Mononuclear cell (primary cell): ENCODE measurements around the gene DEFB108B. TPM values are rescaled to one million over a fixed set of nuclear protein-coding genes. Genes with fewer than 3 reads are reported as not detected.
"Not testable (repeated sequence)": the region's sequence is repeated elsewhere in the genome, so short reads cannot be mapped to it uniquely, and the experiment has no call there.

Experiments used
- H3K27me3 ChIP-seq: 2 replicates; pipeline ENCODE4 v1.6.0; 2011; ENCODE audit warnings: low read length, control low read depth; ENCODE audit not compliant: insufficient read depth
- H3K4me1 ChIP-seq: 2 replicates; pipeline ENCODE4 v1.5.1; 2011; ENCODE audit warnings: mild to moderate bottlenecking, low read length, control low read depth; ENCODE audit not compliant: insufficient read depth
- H3K4me3 ChIP-seq: 2 replicates; pipeline ENCODE4 v1.5.1; 2011; ENCODE audit warnings: mild to moderate bottlenecking, low read length, moderate library complexity
- H3K9me3 ChIP-seq: 2 replicates; pipeline ENCODE4 v1.5.1; 2011; ENCODE audit warnings: low read depth, mild to moderate bottlenecking, control low read depth, low read length
- total RNA-seq: library from RNA; depleted of rRNA; stranded (reverse); fragments of >200 nt; gene quantifications from one replicate; pipeline ENCODE4 v1.2.3, GENCODE V29; 2012

The DEFB108B gene, protein sequence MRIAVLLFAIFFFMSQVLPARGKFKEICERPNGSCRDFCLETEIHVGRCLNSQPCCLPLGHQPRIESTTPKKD
- not detected for total RNA-seq

- H3K4me3 ChIP-seq, H3K4me1 ChIP-seq, H3K9me3 ChIP-seq, H3K27me3 ChIP-seq: not testable (repeated sequence)
Observed at GRCh38 chr11:71832811-71833210, at the start of gene DEFB108B. TSS of gene DEFB108B (plus strand) at chr11:71833200. CDS start at chr11:71833200, 0 bp downstream.

GRCh38 chr11:71786114-71786847, 46.7 kb upstream of the DEFB108B start:
- not testable (repeated sequence) for H3K4me1 ChIP-seq, H3K9me3 ChIP-seq
- peak overlapping the region; percentile 66 for H3K4me3 ChIP-seq

GRCh38 chr11:71786848-71787097, 46.2 kb upstream of the DEFB108B start:
- not testable (repeated sequence) for H3K4me1 ChIP-seq, H3K9me3 ChIP-seq, H3K27me3 ChIP-seq
- H3K4me3 ChIP-seq, result peak overlapping the region; percentile 66

More at GRCh38 chr11:71786114-71786847, 46.7 kb upstream of the DEFB108B start:
- not testable (repeated sequence) for H3K27me3 ChIP-seq

DNA sequence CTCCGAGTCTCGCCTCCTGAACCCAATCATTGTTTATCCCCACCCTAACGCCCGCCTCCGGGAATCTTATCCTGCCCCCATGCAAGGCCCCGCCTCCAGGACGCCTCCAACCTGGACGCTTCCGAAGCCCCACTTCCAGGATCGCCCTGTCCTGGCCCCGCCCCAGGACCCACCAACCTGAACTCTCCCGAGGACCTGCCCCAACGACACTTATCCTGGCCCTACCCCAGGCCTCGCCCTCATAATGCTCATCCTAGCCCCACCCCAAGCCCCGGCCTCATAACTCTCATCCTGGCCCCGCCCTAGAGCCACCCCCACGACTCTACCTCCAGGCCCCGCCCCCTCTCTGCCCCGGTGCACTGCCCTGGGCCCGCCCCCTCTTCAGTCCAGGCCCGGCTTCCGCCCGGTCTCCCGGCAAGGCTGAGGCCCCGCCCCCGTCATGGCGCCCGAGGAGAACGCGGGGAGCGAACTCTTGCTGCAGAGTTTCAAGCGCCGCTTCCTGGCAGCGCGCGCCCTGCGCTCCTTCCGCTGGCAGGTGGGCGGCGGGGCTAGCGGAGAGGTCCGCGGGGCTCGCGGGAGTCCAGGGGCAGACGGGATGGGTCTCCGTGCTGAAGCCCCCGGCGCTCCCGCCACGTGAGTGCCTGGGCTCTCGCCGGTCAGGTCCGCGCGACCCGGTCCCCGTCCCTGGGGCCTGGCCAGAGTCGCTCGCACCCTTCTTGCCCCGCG, 45.7 kb upstream of the DEFB108B start:
- no peaks in the 10 kb centered on the region for H3K27me3 ChIP-seq
- H3K4me3 ChIP-seq, result peak overlapping the region; percentile 66
- H3K9me3 ChIP-seq, result no peaks in the 10 kb centered on the region
- H3K4me1 ChIP-seq, result peaks cover 8% of the 10 kb centered on the region

DNA sequence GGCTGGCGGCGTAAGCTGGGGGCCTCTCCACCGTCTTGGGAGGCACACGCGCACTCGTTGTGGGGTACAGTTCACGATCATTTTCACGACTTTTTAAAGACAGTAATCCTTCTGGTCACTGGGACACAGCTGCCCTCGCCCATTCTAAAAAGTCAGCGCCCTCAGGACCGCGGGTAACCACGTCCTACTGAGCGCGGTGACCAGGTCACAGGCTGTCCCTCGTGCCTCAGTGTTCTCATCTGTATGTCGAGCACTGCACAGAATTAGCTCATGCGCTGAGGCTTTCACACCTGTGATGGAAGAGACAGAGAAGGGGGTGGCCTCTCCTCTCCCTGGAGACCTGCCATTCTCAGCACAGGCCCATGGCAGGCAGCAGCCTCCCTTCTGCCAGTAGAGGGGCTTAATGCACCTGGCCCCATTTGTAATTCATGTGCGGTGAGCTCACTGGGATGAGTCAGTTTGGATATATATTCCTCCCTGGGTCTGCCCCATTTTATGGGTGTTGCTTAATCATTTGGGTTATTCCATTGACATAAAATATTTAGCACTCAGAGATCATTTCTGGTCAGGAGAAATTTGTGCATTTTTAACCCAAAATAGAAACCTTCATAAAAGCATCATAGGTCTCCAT, 45.1 kb upstream of the DEFB108B start:
- not testable (repeated sequence) for H3K9me3 ChIP-seq, H3K4me1 ChIP-seq, H3K27me3 ChIP-seq
- H3K4me3 ChIP-seq, result peak overlapping the region; percentile 66

- H3K4me3 ChIP-seq, H3K27me3 ChIP-seq, H3K4me1 ChIP-seq, H3K9me3 ChIP-seq: not testable (repeated sequence)
Observed at GRCh38 chr11:71789444-71790196, 43.4 kb upstream of the DEFB108B start.

- H3K27me3 ChIP-seq, H3K9me3 ChIP-seq, H3K4me3 ChIP-seq, H3K4me1 ChIP-seq: not testable (repeated sequence)
Observed at GRCh38 chr11:71791111-71791510, 41.9 kb upstream of the DEFB108B start.

DNA sequence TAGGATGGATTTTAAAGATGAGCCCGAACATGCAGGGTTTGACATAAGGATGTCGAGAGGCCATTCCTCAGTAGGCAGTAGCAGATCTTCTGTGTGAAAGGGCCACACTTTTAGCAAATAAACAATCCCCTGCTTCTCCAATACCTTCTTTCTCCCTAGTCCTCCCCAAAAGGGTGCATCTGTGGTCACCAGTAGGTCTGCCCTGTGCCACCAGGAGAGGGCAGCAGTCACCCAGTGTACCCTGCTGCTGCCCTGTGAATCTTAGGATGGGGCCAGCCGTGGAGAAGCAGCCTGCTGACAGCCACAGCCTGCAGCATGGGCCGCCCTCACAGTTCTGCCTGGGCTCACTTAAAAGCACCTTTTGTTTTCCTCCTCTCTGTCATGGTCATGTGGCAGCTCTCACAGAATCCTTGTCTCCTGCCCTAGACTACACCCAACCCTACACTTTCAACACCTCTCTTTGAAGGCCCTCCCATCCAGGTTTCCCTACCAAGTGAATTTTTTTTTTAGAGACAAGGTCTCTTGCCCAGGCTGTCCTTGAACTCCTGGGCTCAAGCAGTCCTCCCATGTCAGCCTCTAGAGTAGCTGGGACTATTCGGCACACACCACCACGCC, 40.3 kb upstream of the DEFB108B start:
- H3K4me1 ChIP-seq, H3K9me3 ChIP-seq, H3K27me3 ChIP-seq, H3K4me3 ChIP-seq: not testable (repeated sequence)

DNA sequence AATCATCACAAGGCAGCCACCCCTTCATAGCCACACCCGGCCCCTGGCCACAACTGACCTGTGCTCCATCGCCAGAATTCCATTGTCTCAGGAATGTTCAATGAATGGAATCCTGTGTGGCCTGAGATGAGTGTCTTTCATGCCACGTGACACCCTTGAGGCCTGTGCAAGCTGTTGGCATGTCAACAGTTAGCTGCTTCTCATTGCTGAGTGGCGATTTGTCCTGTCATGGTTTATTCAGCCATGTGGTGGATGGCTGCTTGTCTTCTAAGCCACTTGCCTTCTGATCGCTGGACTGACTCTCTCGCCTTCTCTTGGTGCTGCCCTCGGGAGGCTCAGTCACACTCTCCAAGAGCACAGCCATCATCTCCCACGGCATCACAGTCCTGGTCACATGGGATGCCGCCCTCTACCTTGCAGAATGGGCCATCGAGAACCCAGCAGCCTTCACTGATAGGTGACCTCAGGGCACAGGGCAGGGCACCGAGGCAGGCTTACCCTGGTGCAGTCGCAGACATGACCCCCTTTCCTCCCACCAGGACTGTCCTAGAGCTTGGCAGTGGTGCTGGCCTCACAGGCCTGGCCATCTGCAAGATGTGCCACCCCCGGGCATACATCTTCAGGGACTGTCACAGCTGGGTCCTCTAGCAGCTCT, 38.5 kb upstream of the DEFB108B start:
- H3K27me3 ChIP-seq, H3K9me3 ChIP-seq, H3K4me1 ChIP-seq, H3K4me3 ChIP-seq: not testable (repeated sequence)

GRCh38 chr11:71795236-71795635, 37.8 kb upstream of the DEFB108B start:
- H3K9me3 ChIP-seq, H3K4me3 ChIP-seq, H3K4me1 ChIP-seq, H3K27me3 ChIP-seq: not testable (repeated sequence)

- H3K4me1 ChIP-seq, H3K4me3 ChIP-seq, H3K9me3 ChIP-seq, H3K27me3 ChIP-seq: not testable (repeated sequence)
Observed at GRCh38 chr11:71796016-71796415, 37.0 kb upstream of the DEFB108B start.

DNA sequence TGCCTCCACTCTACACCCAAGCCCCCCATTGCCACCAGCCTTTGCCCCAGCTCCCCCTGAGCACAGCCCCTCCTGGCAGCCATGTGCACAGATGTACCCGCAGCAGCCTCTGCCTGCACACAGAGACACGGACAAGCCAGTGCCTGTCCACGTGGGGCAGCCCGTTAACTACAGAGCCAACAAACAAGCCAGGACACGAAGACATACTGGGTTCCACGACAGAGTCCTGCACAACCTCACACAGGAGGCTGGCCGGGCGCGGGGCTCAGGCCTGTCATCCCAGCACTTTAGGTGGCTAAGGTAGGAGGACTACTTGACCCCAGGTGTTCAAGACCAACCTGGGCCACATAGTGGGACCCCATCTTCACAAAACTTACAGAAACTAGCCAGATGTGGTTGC, 36.2 kb upstream of the DEFB108B start:
- H3K4me1 ChIP-seq, H3K9me3 ChIP-seq, H3K4me3 ChIP-seq, H3K27me3 ChIP-seq: not testable (repeated sequence)

GRCh38 chr11:71799556-71800128, 33.4 kb upstream of the DEFB108B start:
- not testable (repeated sequence) for H3K9me3 ChIP-seq, H3K4me1 ChIP-seq, H3K27me3 ChIP-seq, H3K4me3 ChIP-seq

DNA sequence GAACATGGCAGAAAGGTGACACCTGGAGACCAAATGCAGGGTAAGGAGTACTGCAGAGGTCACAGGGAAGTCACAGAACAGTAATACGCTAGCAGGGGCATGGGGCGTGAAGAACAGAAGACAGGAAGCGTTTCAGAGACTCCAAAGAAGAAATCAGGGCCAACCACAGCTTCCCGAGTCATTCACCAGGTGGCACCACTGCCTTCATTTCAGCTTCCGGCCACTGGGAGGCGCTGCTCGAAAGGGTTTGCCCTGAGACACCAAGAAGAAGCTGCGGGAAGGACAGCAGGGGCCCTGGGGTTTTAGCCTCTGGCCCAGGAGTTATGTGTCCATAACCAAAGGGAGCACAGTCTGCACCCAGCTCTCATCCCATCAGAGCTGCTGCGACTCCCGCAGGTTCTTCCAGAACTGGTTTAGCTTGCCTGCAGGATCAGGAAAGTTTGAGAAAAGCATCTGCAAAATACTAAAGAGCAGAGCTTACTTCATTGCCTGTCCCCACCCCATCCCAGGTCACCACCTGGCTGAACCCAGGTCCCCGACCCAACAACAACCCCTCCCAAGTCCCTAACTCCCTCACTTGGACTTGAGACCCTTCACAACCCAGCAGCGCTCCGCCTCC, 32.6 kb upstream of the DEFB108B start:
- not testable (repeated sequence) for H3K9me3 ChIP-seq, H3K27me3 ChIP-seq, H3K4me3 ChIP-seq, H3K4me1 ChIP-seq
